Endodermal cell (in vitro differentiated cells): ENCODE measurements around the gene PRKCE. TPM values are rescaled to one million over a fixed set of nuclear protein-coding genes. Genes with fewer than 3 reads are reported as not detected.

Source experiments
- DNase-seq: peaks from one replicate; pipeline ENCODE4 v3.0.0-alpha.2; 2017
- H3K27ac ChIP-seq: 2 replicates; pipeline ENCODE4 v1.5.1; 2013; ENCODE audit warnings: mild to moderate bottlenecking, low read depth, low read length, moderate library complexity
- H3K27me3 ChIP-seq: 2 replicates; pipeline ENCODE4 v1.6.1; 2013; ENCODE audit warnings: mild to moderate bottlenecking, low read length, moderate library complexity; ENCODE audit not compliant: insufficient read depth, control insufficient read depth, poor library complexity, severe bottlenecking
- H3K36me3 ChIP-seq: 2 replicates; pipeline ENCODE4 v1.7.0; 2013; ENCODE audit warnings: mild to moderate bottlenecking, low read length, moderate library complexity; ENCODE audit not compliant: control insufficient read depth, insufficient read depth
- H3K4me1 ChIP-seq: one replicate; pipeline ENCODE4 v1.7.0; 2013; ENCODE audit warnings: low read length; ENCODE audit not compliant: control insufficient read depth, insufficient read depth
- H3K4me3 ChIP-seq: 2 replicates; pipeline ENCODE4 v1.5.1; 2013; ENCODE audit warnings: mild to moderate bottlenecking, low read length, moderate library complexity
- H3K9ac ChIP-seq: 2 replicates; pipeline ENCODE4 v1.6.1; 2013; ENCODE audit warnings: mild to moderate bottlenecking, low read length, moderate library complexity; ENCODE audit not compliant: poor library complexity, severe bottlenecking; ENCODE audit errors: extremely low read depth
- H3K9me3 ChIP-seq: 2 replicates; pipeline ENCODE4 v1.6.1; 2013; ENCODE audit warnings: mild to moderate bottlenecking, low read length, moderate library complexity; ENCODE audit not compliant: control insufficient read depth
- H3K27ac Mint-ChIP-seq: 2 replicates; pipeline ENCODE4 v1.8.0; 2020; ENCODE audit warnings: mixed read lengths
- H3K27me3 Mint-ChIP-seq: 2 replicates; pipeline ENCODE4 v1.8.0; 2021; ENCODE audit warnings: mild to moderate bottlenecking, mixed read lengths; ENCODE audit not compliant: insufficient read depth
- H3K36me3 Mint-ChIP-seq: 2 replicates; pipeline ENCODE4 v1.8.0; 2020; ENCODE audit warnings: low read depth, mixed read lengths
- H3K4me1 Mint-ChIP-seq: 2 replicates; pipeline ENCODE4 v1.8.0; 2020; ENCODE audit warnings: mixed read lengths
- H3K4me3 Mint-ChIP-seq: 2 replicates; pipeline ENCODE4 v1.8.0; 2020; ENCODE audit warnings: mild to moderate bottlenecking, moderate library complexity, mixed read lengths
- H3K9me3 Mint-ChIP-seq: 2 replicates; pipeline ENCODE4 v1.8.0; 2020; ENCODE audit warnings: mild to moderate bottlenecking, mixed read lengths
- CTCF ChIP-seq: fragments of 200-600 bp; sonication (generic); conservative IDR thresholded peaks from 2 replicates; pipeline ENCODE4 v1.5.0; 2021; ENCODE audit warnings: antibody characterized with exemption, mild to moderate bottlenecking
- WGBS, 2 experiments: methylation state at CpG; one replicate each; pipeline versions ENCODE4 v1.1.5 to v1.1.7; 2013; ENCODE audit warnings: missing lambda C conversion rate in 2 of 2, mixed read lengths in 1 of 2; ENCODE audit not compliant: insufficient coverage in 1 of 2, insufficient read length in 1 of 2; 5-methylcytosine and 5-hydroxymethylcytosine counted together
- total RNA-seq, 2 donors: library from RNA; stranded (reverse); fragmentation: NEBNext Ultra II Directional in 1 of 2; extraction: Animal tissue kit (Norgen Biotek cat#: 25700) in 1 of 2; gene quantifications; 2 replicates in 1 of 2; 3 replicates in 1 of 2; pipeline ENCODE4 v1.2.1, GENCODE V29; 2021

PRKCE gene
- total RNA-seq, 2 donors from 2014 or later: 1.4 to 1.7 TPM

- WGBS, 2 experiments: 89 to 90% methylated on average over 2 to 3 of the region's 4 CpGs
- no peak for DNase-seq
- Mint-ChIP-seq H3K27ac (no peak overlapping the region), H3K4me1 (no peaks in the 10 kb centered on the region), H3K36me3 (no peaks in the 10 kb centered on the region), H3K9me3 (no peaks in the 10 kb centered on the region), H3K27me3 (no peaks in the 10 kb centered on the region), H3K4me3 (no peak overlapping the region)
- Histone ChIP-seq H3K4me3 (no peak overlapping the region), H3K27me3 (no peaks in the 10 kb centered on the region), H3K9me3 (no peaks in the 10 kb centered on the region), H3K9ac (no peak overlapping the region), H3K27ac (no peak overlapping the region), H3K36me3 (no peaks in the 10 kb centered on the region), H3K4me1 (no peaks in the 10 kb centered on the region)
- no peak for TF ChIP-seq CTCF
These were observed 301.1 kb downstream of the PRKCE start for GRCh38 chr2:45952591-45952990.

- TF ChIP-seq CTCF: no peak
These were observed 302.0 kb downstream of the PRKCE start for GRCh38 chr2:45953376-45954027.

DNA sequence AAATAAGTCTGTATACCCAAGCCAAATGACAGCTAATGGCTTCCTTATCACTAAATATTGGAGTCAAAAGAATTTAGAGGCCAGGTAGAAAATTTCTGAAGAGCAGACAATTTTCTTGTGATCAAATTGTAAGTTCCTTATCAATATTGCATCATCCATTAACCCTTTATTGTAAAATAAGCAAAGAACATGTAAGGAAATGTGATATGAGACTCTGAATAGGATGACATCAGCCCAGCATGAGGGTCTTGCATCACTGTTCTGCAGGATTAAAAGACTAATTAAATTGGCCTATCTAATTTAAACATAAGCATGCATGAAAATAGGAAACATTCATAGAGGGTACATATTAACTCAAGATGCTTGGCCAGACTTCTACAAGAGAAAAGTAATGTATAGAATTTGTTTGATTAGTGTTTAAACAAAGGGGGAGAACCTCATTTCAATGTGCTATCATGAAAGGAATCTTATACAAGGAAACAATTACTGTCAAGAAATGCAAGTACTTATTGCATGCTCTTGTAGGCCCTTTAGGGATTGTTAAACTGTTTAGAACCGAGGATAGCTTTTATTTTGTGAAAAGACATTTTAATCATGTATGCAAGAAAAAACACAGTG, 302.9 kb downstream of the PRKCE start:
- no peak overlapping the region for H3K27ac Mint-ChIP-seq
- WGBS, 2 experiments: 78 to 90% methylated on average over 1 of the region's 1 CpG
- no peak for TF ChIP-seq CTCF
- H3K36me3 Mint-ChIP-seq: no peaks in the 10 kb centered on the region
- H3K4me3 ChIP-seq: no peak overlapping the region
- no peak overlapping the region for H3K4me3 Mint-ChIP-seq
- H3K9ac ChIP-seq: no peak overlapping the region
- H3K27ac ChIP-seq: no peak overlapping the region
- no peaks in the 10 kb centered on the region for H3K9me3 ChIP-seq
- no peaks in the 10 kb centered on the region for H3K9me3 Mint-ChIP-seq
- peaks cover 2% of the 10 kb centered on the region for H3K4me1 Mint-ChIP-seq
- no peaks in the 10 kb centered on the region for H3K36me3 ChIP-seq
- H3K4me1 ChIP-seq: no peaks in the 10 kb centered on the region
- H3K27me3 ChIP-seq: no peaks in the 10 kb centered on the region
- no peak for DNase-seq
- H3K27me3 Mint-ChIP-seq: no peaks in the 10 kb centered on the region

More at GRCh38 chr2:45953376-45954027, 302.0 kb downstream of the PRKCE start:
- Mint-ChIP-seq H3K27ac (no peak overlapping the region), H3K4me1 (no peaks in the 10 kb centered on the region), H3K4me3 (no peak overlapping the region), H3K9me3 (no peaks in the 10 kb centered on the region), H3K36me3 (no peaks in the 10 kb centered on the region), H3K27me3 (no peaks in the 10 kb centered on the region)
- H3K27ac ChIP-seq: no peak overlapping the region
- no peak for DNase-seq
- H3K4me1 ChIP-seq: no peaks in the 10 kb centered on the region
- 90 to 92% methylated on average over 8 to 11 of the region's 11 CpGs for WGBS, 2 experiments
- no peaks in the 10 kb centered on the region for H3K9me3 ChIP-seq
- H3K36me3 ChIP-seq: no peaks in the 10 kb centered on the region
- H3K27me3 ChIP-seq: no peaks in the 10 kb centered on the region
- no peak overlapping the region for H3K4me3 ChIP-seq
- H3K9ac ChIP-seq: no peak overlapping the region
